22Rv1 (cell line): ENCODE results near the gene AKAP12.

Source experiments
- ZFX ChIP-seq: fragments of 450-650 bp; IDR thresholded peaks from 2 replicates; pipeline ENCODE4 v1.6.1; 2017; ENCODE audit warnings: antibody characterized with exemption, borderline replicate concordance
- TF ChIP-seq, protein P1 (sequence below): fragments of 450-650 bp; IDR thresholded peaks from 2 replicates; pipeline ENCODE4 v1.5.1; 2017; ENCODE audit warnings: mild to moderate bottlenecking

DNA sequence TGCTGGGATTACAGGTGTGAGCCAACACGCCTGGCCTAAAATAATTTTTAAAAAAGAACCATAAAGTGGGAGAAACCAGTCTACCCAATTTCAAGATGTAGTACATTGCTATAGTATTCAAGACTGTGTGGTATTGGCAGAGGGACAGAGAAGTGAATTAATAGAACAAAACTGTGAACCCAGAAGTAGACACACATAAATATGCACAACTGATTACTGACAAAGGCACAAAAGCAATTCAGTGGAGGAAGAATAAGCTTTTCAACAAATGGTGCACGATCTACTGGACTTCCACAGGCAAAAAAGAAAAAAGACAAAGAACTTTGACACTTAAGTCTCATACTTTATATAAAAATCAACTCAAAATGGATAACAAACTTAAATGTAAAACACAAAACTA is 136.1 kb downstream of the AKAP12 start:
- TF ChIP-seq, protein P1, sequence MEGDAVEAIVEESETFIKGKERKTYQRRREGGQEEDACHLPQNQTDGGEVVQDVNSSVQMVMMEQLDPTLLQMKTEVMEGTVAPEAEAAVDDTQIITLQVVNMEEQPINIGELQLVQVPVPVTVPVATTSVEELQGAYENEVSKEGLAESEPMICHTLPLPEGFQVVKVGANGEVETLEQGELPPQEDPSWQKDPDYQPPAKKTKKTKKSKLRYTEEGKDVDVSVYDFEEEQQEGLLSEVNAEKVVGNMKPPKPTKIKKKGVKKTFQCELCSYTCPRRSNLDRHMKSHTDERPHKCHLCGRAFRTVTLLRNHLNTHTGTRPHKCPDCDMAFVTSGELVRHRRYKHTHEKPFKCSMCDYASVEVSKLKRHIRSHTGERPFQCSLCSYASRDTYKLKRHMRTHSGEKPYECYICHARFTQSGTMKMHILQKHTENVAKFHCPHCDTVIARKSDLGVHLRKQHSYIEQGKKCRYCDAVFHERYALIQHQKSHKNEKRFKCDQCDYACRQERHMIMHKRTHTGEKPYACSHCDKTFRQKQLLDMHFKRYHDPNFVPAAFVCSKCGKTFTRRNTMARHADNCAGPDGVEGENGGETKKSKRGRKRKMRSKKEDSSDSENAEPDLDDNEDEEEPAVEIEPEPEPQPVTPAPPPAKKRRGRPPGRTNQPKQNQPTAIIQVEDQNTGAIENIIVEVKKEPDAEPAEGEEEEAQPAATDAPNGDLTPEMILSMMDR: no peak
- TF ChIP-seq ZFX: no peak
